GM21526 (cell line): ENCODE results near the gene MAB21L1.

Source experiments
- ATAC-seq: cut with Tn5 transposase; IDR thresholded peaks from one replicate; pipeline ENCODE4 v1.9.1; 2021; ENCODE audit warnings: moderate library complexity; ENCODE audit not compliant: unreplicated experiment, low FRiP score

MAB21L1 gene

DNA sequence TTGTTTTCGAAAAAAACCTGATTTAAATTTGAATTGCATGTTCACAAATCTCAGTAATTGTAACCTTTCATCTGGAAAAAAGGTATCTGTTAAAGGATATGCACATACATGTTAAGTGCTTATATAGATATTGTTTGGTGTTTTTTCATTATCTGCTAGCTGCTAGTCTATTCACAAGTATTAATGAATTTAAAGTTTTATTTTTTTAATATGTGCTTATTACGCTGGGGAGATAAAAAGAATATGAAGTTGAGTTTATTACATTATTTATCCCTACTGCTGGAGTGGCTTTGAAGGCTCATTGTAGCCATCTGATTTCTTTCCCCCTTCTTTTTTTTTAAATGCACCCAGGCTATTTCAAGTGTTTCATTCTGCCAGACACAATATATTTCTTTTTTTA lies 3.9 kb upstream of the MAB21L1 start:
- ATAC-seq = no peak

DNA sequence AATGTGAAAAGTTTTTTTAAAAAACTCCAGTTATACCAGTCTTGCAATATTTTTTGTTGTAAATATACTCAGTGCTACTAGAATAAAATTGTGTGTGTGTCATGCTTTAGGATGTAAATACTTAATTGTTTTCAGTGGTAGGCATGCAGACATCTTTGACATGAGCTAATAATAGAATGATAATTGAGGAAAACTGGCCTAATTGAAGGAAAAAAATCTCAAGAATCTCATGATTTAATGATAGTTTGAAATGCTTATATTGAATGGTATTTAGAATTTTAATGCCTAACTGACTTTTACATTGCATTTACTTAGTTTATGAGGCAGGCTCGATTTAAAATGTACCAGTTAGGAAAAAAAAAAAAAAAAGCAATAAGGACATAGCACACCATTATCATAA lies 3.2 kb upstream of the MAB21L1 start:
- no peak for ATAC-seq

DNA sequence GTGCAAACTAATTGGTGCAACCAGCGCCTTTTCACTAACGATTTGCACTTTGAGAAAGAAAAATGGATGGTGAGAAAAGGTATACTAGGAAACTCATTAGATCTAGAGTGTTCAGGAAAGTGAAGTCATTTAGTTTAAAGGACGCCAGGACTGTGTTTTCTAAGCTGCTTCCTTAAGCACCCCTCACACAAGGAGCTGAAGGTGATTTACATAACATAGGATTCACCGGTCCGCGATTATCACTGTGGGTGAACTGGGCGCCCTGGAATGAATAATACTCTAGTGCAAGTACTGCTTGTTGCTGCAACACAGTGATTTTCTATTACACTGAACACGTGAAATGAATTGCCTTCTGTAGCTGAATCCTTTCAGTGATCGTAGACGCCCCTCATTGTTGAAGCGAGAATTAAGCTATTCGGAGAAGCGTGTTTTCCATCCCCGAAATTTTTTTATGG lies 2.6 kb upstream of the MAB21L1 start:
- no peak for ATAC-seq

DNA sequence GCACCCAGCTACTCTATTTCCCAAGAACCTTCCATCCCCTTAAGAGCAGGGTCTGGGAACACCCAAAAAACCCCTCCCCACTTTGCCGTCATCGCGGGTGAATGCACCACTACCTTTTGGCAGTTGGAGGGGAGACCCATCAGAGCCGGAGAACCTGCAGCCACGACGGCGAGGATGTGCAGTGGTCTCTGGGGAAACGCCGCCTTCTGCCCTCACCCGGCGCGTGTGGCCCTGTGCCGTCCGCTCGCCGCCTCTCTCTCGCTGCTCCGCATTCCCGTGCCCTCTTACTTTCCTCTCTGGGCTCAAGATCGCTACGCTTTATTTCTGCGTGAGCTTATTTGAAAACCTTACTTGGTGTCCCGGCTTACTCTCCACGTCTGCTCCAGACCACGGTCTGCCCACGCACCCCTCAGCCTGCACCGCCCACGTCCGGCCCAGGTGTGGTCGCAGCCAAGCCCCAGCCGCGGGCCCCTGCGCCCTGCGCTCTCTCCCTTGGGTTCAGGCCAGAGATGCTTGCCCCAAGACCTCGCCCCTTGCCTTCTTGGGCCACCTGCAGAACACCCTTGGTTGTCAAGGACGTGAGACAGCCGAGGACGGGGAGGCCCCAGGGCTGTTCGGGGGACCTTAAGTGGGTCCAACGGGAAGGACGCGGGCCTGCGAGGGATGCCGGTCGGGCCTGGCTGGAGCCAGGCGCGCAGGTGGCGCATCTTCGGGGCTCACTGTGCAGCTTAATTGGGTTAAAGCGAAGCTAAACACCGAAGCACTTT lies 2.0 kb upstream of the MAB21L1 start:
- no peak for ATAC-seq

- no peak for ATAC-seq
Observed at GRCh38 chr13:35477386-35477946, 977 bp upstream of the MAB21L1 start.

DNA sequence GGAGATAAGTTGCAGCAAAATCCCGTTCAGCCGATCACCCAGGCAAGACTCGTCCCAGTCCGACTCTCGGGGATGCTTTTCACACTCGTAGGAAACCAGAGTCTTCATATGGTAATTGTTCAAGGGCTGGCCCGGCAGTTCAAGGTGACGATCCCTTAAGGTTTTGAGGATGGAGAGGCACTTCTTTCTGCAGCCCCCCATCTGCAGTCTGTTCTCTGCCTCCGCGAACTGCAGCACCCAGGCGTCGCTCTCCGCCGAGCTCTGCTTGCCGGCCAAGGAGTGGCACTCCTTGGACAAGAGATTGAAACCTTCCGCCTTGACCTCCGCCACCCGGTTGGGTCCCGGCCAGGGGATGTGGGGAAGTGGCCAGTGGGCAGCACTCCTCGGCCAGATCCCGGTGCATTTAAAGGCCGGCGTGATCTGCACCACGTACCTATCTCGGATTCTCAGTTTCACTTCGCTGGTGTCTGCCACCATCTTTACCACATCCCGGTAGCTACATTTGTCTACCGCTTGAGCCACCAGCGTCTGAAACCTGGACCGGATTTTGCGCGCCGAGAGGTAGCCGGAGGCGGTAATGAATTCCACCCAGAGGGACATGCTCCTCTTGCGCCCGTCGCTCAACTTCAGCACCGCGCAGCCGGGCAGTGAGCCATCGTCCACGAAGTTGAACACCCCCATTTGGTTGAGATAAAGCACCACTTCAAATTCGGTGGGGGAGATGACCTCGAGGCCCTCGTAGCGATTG lies 1.1 kb downstream of the MAB21L1 start:
- ATAC-seq = no peak

GRCh38 chr13:35474496-35475211 lies 1.8 kb downstream of the MAB21L1 start:
- no peak for ATAC-seq

- no peak for ATAC-seq
Observed at GRCh38 chr13:35473802-35474201, 2.7 kb downstream of the MAB21L1 start.

DNA sequence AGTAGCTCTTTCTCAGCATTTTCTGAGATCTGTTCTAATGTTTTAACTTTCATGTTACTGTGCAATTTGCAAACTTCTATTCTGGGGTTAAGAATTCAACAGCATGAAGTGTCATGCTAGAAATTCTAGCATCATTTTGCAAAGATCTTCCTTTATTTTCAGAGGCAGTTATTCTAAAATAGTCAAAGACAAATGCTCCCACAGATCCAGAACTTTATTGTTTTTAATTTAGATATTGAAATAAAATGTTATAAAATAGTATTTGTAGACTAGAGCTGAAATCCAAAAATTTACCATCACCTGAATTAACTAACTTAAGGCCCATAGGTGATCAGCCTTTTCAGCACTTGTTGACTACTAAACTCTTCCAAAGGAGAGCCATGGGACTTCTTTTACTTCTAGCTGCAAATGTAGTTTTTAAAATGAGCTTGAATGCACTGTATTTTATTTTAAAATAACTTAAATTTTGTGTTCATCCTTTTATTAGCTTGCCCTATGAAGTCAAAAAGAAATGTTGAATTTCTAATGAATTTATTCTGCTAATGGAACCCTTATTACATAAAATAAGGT lies 3.2 kb downstream of the MAB21L1 start:
- no peak for ATAC-seq

DNA sequence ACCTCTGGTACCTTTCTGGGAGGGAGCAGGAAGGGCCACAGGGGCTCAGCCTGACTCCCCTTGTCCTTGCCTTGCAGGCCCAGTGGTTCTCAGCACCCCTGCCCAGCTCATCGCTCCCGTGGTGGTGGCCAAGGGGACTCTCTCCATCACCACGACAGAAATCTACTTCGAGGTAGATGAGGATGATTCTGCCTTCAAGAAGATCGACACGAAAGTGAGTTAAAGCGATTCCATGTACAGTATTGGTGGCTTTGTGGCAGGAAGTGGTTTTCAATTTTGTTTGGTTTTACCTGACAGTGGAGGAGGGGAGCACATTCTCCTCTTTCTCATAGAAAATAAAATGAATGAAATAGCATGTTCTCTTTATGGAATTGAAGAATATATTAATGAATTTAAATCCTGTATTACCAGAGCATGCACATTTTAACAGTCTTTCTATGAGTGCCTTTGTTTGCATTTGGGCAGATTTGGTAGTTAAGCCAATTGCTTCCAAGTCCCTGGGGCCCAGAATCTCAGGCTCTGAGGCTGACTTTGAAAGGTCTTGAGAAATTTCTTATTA lies 4.1 kb downstream of the MAB21L1 start:
- no peak for ATAC-seq

DNA sequence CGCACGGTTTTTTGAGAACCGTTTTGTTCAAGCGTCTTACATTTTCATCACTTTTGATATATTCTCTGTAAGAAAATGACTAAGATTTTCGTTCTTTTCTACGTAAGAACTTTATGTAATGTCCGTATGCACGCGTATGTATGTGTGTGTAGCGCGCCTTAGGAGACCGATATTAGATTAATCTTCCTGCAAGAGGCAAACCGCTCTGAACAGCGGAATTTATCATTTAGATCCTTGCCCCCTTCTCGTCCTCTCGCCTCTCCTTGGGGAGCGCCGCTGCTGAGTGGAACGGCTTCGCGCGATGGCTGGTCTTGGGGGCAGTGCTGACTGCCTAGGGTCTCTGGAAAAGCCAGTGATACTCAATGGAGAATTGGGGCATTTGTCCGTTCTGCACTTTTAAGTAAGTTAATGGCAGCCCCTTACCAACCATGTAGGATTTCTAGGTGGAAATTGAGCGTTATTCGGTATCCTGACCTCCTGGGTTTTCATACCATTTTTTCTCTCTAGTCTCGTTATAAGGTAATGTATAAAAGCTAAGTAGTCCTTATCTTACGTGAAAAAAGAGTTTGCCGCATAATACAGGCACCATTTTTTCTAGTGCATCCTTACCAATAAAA lies 4.7 kb downstream of the MAB21L1 start:
- no peak for ATAC-seq

GRCh38 chr13:35470671-35471661 lies 5.5 kb downstream of the MAB21L1 start:
- no peak for ATAC-seq

- ATAC-seq = no peak
Observed at GRCh38 chr13:35469806-35470525, 6.5 kb downstream of the MAB21L1 start.

GRCh38 chr13:35468195-35468594 lies 8.3 kb downstream of the MAB21L1 start:
- ATAC-seq = no peak

- ATAC-seq = no peak
Observed at GRCh38 chr13:35465371-35465770, 11.1 kb downstream of the MAB21L1 start.

DNA sequence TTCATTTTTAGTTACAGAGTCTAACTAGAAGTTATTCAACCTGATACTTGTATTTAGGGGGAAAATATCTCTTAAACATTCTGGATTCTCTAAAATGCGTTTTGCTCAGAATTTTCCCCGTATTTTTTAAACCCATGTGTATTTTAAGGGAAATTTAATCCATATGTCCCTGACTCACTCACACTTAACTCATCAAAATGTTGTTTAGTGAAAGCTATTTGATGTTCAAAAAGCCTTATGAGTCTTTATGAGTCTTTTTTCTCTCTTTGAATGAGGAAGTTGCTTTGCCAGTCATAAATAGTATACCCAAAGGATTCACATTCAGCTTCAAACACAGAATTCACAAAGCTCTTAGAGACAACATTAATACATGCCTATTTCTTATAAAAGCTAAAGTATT lies 16.4 kb downstream of the MAB21L1 start:
- ATAC-seq = no peak

DNA sequence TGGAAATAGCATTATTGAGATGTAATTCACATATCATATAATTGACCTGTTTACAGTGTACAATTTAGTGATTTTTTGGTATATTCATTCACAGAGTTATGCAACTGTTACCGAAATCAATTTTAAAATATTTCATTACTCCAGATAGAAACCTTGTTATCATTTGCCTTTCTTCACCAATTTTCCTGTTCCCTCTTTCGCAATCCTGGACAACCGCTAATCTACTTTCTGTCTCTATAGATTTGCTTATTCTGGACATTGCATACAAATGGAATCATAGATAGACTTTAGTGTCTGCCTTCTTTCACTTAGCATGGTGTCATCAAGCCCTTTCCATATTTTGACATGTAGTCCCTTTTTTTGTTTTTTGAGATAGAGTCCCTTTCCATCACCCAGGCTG lies 19.2 kb downstream of the MAB21L1 start:
- no peak for ATAC-seq

- ATAC-seq = no peak
Observed at GRCh38 chr13:35455022-35455421, 21.5 kb downstream of the MAB21L1 start.
